Progenitor cell of endocrine pancreas (in vitro differentiated cells): Measurements from ENCODE around the gene HSD17B4. TPM values are rescaled to one million over a fixed set of nuclear protein-coding genes. Genes with fewer than 3 reads are reported as not detected.

Experiments used
- DNase-seq: peaks from one replicate; pipeline ENCODE4 v3.0.0; 2021; ENCODE audit warnings: low spot score; ENCODE audit not compliant: unreplicated experiment
- H3K27ac Mint-ChIP-seq: 2 replicates; pipeline ENCODE4 v1.8.0; 2021; ENCODE audit warnings: mild to moderate bottlenecking, moderate library complexity, mixed read lengths
- H3K27me3 Mint-ChIP-seq: 2 replicates; pipeline ENCODE4 v1.8.0; 2021; ENCODE audit warnings: mixed read lengths
- H3K36me3 Mint-ChIP-seq: 2 replicates; pipeline ENCODE4 v1.8.0; 2022; ENCODE audit warnings: mixed read lengths; ENCODE audit not compliant: insufficient read depth
- H3K4me1 Mint-ChIP-seq: 2 replicates; pipeline ENCODE4 v1.8.0; 2021; ENCODE audit warnings: low read depth, mixed read lengths
- H3K4me3 Mint-ChIP-seq: 2 replicates; pipeline ENCODE4 v1.8.0; 2021; ENCODE audit warnings: low read depth, mild to moderate bottlenecking, moderate library complexity, mixed read lengths
- H3K9me3 Mint-ChIP-seq: 2 replicates; pipeline ENCODE4 v1.8.0; 2021; ENCODE audit warnings: low read depth, mixed read lengths
- CTCF ChIP-seq: fragments of 200-600 bp; sonication (generic); IDR thresholded peaks from one replicate; pipeline ENCODE4 v1.5.0; 2021; ENCODE audit warnings: antibody characterized with exemption, mild to moderate bottlenecking; ENCODE audit not compliant: unreplicated experiment
- long read RNA-seq: library from polyadenylated mRNA; unstranded; transcript quantifications from one replicate; pipeline ENCODE4 v2.0.0, GENCODE V29; 2020
- total RNA-seq: library from RNA; stranded (reverse); gene quantifications from 2 replicates; pipeline ENCODE4 v1.2.1, GENCODE V29; 2021

HSD17B4 gene
- total RNA-seq, result 248 and 285 TPM in 2 replicates
- long read RNA-seq, transcript HSD17B4-233 (25 exons, 2,589 nt), result minor isoform, 7 of 1,377 reads
- long read RNA-seq, transcript HSD17B4-202 (25 exons, 2,881 nt), result minor isoform, 5 of 1,377 reads
- long read RNA-seq, transcript HSD17B4-201 (24 exons, 2,685 nt), result major isoform, 1,154 of 1,377 reads
- long read RNA-seq, partial matches to known transcripts, result 62 of 1,377 reads
- long read RNA-seq, other reads (novel, unspliced or antisense), result 143 of 1,377 reads

- TF ChIP-seq CTCF, result peak; percentile 7
- Mint-ChIP-seq H3K27ac (peak within 1 kb of the TSS; percentile 98), H3K4me3 (peak within 1 kb of the TSS; percentile 92), H3K9me3 (peaks cover 9% of the 10 kb centered on the region), H3K27me3 (no peaks in the 10 kb centered on the region), H3K4me1 (peaks cover 15% of the 10 kb centered on the region), H3K36me3 (peaks cover 13% of the 10 kb centered on the region)
- DNase-seq, result peak; percentile 71
These were observed at the start of gene HSD17B4 for GRCh38 chr5:119452373-119453039. Gene HSD17B4, plus strand, starts transcription at chr5:119452497. Its CDS starts 79 bp downstream, at chr5:119452576.

- no peaks in the 10 kb centered on the region for H3K36me3 Mint-ChIP-seq
These were observed 49.7 kb upstream of the HSD17B4 start for GRCh38 chr5:119402555-119402954.

GRCh38 chr5:119404033-119404432, 48.3 kb upstream of the HSD17B4 start:
- TF ChIP-seq CTCF, result no peak
- no peaks in the 10 kb centered on the region for H3K9me3 Mint-ChIP-seq
- H3K36me3 Mint-ChIP-seq, result no peaks in the 10 kb centered on the region
- H3K4me3 Mint-ChIP-seq, result no peak overlapping the region
- H3K27me3 Mint-ChIP-seq, result no peaks in the 10 kb centered on the region
- H3K4me1 Mint-ChIP-seq, result peaks cover 1% of the 10 kb centered on the region
- H3K27ac Mint-ChIP-seq, result no peak overlapping the region
- no peak for DNase-seq

More at GRCh38 chr5:119402555-119402954, 49.7 kb upstream of the HSD17B4 start:
- Mint-ChIP-seq H3K4me1 (peaks cover 1% of the 10 kb centered on the region), H3K4me3 (no peak overlapping the region), H3K9me3 (no peaks in the 10 kb centered on the region), H3K27me3 (no peaks in the 10 kb centered on the region), H3K27ac (no peak overlapping the region)
- TF ChIP-seq CTCF, result no peak
- no peak for DNase-seq

GRCh38 chr5:119405419-119405818, 46.9 kb upstream of the HSD17B4 start:
- Mint-ChIP-seq H3K4me1 (no peaks in the 10 kb centered on the region), H3K27me3 (no peaks in the 10 kb centered on the region), H3K36me3 (no peaks in the 10 kb centered on the region), H3K27ac (no peak overlapping the region), H3K4me3 (no peak overlapping the region), H3K9me3 (no peaks in the 10 kb centered on the region)
- no peak for TF ChIP-seq CTCF
- DNase-seq, result no peak

DNA sequence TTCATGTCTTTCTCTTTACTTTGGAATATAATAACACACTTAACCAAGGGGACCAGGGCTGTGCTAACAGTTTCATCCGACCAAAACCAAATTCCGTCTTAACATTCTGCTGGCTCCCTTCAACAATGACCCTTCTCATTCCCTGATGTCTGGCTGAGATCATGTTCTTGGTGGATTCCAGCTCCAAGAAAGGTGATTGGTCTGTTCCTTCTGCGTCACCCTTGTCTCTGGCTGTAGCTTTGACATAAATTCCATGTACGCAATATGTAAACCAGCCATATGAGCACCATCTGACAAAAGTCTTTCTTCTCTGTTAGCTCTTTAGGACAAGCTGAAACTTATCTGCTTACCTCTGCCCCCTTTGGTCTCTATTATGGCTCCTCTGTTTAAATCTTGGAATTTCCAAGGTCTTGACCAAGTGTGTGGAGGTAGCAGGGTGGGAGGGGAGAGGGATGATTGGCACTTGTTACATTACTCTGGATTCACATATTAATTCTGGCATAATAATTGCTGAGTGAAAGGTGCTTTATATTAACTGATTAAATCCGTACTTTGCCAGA, 45.7 kb upstream of the HSD17B4 start:
- TF ChIP-seq CTCF, result no peak

More for the DNA sequence above, 45.7 kb upstream of the HSD17B4 start:
- H3K4me1 Mint-ChIP-seq, result no peaks in the 10 kb centered on the region
- no peak overlapping the region for H3K4me3 Mint-ChIP-seq
- no peak overlapping the region for H3K27ac Mint-ChIP-seq
- H3K27me3 Mint-ChIP-seq, result no peaks in the 10 kb centered on the region
- H3K36me3 Mint-ChIP-seq, result no peaks in the 10 kb centered on the region
- DNase-seq, result no peak
- H3K9me3 Mint-ChIP-seq, result no peaks in the 10 kb centered on the region
